ENCODE results near the gene GUCY1A1. TPM values are rescaled to one million over a fixed set of nuclear protein-coding genes. Genes with fewer than 3 reads are reported as not detected.

GUCY1A1 gene
- polyA plus RNA-seq, 1 donor from 2014 or later: 13.6 TPM

- Histone ChIP-seq H3K9me3 (ENCODE audit: low read length) (no peaks in the 10 kb centered on the region), H3K79me2 (replicated peaks; ENCODE audit: insufficient read depth, low read length) (no peaks in the 10 kb centered on the region), H2AFZ (ENCODE audit: low read depth, low read length) (no peak overlapping the region), H3K9me2 (ENCODE audit: insufficient read depth, low read length) (no peaks in the 10 kb centered on the region), H3K27ac (ENCODE audit: low read length) (no peak overlapping the region), H3K9ac (ENCODE audit: low read length) (no peak overlapping the region), H3K27me3 (ENCODE audit: insufficient read depth, low read depth, low read length) (no peaks in the 10 kb centered on the region), H3K36me3 (ENCODE audit: insufficient read depth, low read length) (no peaks in the 10 kb centered on the region), H3F3A (ENCODE audit: insufficient read depth, low read length, poor library complexity, severe bottlenecking) (no peaks in the 10 kb centered on the region), H3K4me2 (ENCODE audit: low read length) (no peak overlapping the region), H4K20me1 (ENCODE audit: insufficient read depth) (no peaks in the 10 kb centered on the region), H3K4me3 (ENCODE audit: low read length) (no peak overlapping the region)
- no peak for TF ChIP-seq SMC3 (conservative IDR thresholded peaks at IDR 0.05; ENCODE audit: poor library complexity)
- no peak for TF ChIP-seq TAF1 (IDR thresholded peaks at IDR 0.05; ENCODE audit: low read depth)
- no peak for TF ChIP-seq POLR2AphosphoS5 (IDR thresholded peaks at IDR 0.05)
- no peak for TF ChIP-seq EZH2 (IDR thresholded peaks at IDR 0.05; ENCODE audit: borderline replicate concordance, insufficient read depth, low read length, poor library complexity, severe bottlenecking)
- no peak for TF ChIP-seq MXI1 (conservative IDR thresholded peaks at IDR 0.05; ENCODE audit: poor library complexity, severe bottlenecking)
- no peak for TF ChIP-seq REST (IDR thresholded peaks at IDR 0.05; ENCODE audit: borderline replicate concordance)
- no peak for TF ChIP-seq EP300 (conservative IDR thresholded peaks at IDR 0.05; ENCODE audit: poor library complexity, severe bottlenecking)
- TF ChIP-seq CTCF (IDR thresholded peaks at IDR 0.05; ENCODE audit: poor library complexity, severe bottlenecking): no peak
- TF ChIP-seq RAD21 (conservative IDR thresholded peaks at IDR 0.05): no peak
These were observed 48.3 kb upstream of the GUCY1A1 start for GRCh38 chr4:155618183-155618838.

- H3F3A ChIP-seq (ENCODE audit: insufficient read depth, low read length, poor library complexity, severe bottlenecking): no peaks in the 10 kb centered on the region
- H3K4me3 ChIP-seq (ENCODE audit: low read length): no peak overlapping the region
- no peaks in the 10 kb centered on the region for H3K27me3 ChIP-seq (ENCODE audit: insufficient read depth, low read depth, low read length)
- no peak overlapping the region for H3K4me2 ChIP-seq (ENCODE audit: low read length)
- no peaks in the 10 kb centered on the region for H3K9me3 ChIP-seq (ENCODE audit: low read length)
- no peak overlapping the region for H3K9ac ChIP-seq (ENCODE audit: low read length)
- no peaks in the 10 kb centered on the region for H3K9me2 ChIP-seq (ENCODE audit: insufficient read depth, low read length)
- H4K20me1 ChIP-seq (ENCODE audit: insufficient read depth): no peaks in the 10 kb centered on the region
- no peak for TF ChIP-seq TAF1 (IDR thresholded peaks at IDR 0.05; ENCODE audit: low read depth)
- no peaks in the 10 kb centered on the region for H3K36me3 ChIP-seq (ENCODE audit: insufficient read depth, low read length)
- no peaks in the 10 kb centered on the region for H3K79me2 ChIP-seq (replicated peaks; ENCODE audit: insufficient read depth, low read length)
- no peak overlapping the region for H2AFZ ChIP-seq (ENCODE audit: low read depth, low read length)
- H3K27ac ChIP-seq (ENCODE audit: low read length): no peak overlapping the region
These were observed 46.0 kb upstream of the GUCY1A1 start for GRCh38 chr4:155620637-155621036.

Data from neural cell (in vitro differentiated cells).